ENCODE data around the gene SCG5. TPM values are rescaled to one million over a fixed set of nuclear protein-coding genes. Genes with fewer than 3 reads are reported as not detected.

Gene SCG5
- total and polyA plus RNA-seq, 2 donors (not counting 1 experiment from before 2014, with no cell fraction given): 0.18 TPM; not detected in 1

GRCh38 chr15:32704395-32704981 is 63.0 kb downstream of the SCG5 start:
- Mint-ChIP-seq H3K4me1 (no peaks in the 10 kb centered on the region), H3K27me3 (peaks cover 45% of the 10 kb centered on the region), H3K9me3 (ENCODE audit: insufficient read depth) (no peaks in the 10 kb centered on the region), H3K4me3 (no peak overlapping the region), H3K27ac (no peak overlapping the region)
- TF ChIP-seq EZH2 (IDR thresholded peaks at IDR 0.05; ENCODE audit: borderline replicate concordance, insufficient read depth, low read depth, low read length, poor library complexity, severe bottlenecking): no peak
- TF ChIP-seq CTCF (IDR thresholded peaks at IDR 0.05): no peak
- DNase-seq (no peak), ATAC-seq (ENCODE audit: low read depth) (no peak)
- Histone ChIP-seq H3K4me1 (ENCODE audit: control insufficient read depth in 2 of 2, insufficient read depth in 2 of 2, low read length in 2 of 2) (no peaks in the 10 kb centered on the region), H3K4me3 (ENCODE audit: control extremely low read depth in 1 of 5, extremely low read depth in 1 of 5, insufficient read depth in 1 of 5, low read depth in 2 of 5, low read length in 4 of 5) (no peak overlapping the region), H3K27me3 (replicated peaks in 1 of 4; ENCODE audit: control extremely low read depth in 1 of 4, control insufficient read depth in 3 of 4, insufficient read depth in 4 of 4, low read length in 3 of 4) (peaks cover 0 to 8% (median 7%) of the 10 kb centered on the region in 4 experiments), H3K4me2 (replicated peaks; ENCODE audit: low read depth, low read length, poor library complexity, severe bottlenecking) (no peak overlapping the region), H3K27ac (ENCODE audit: low read length in 2 of 2) (no peak overlapping the region), H3K9me3 (ENCODE audit: control extremely low read depth in 1 of 3, control insufficient read depth in 2 of 3, insufficient read depth in 1 of 3, low read length in 2 of 3) (no peaks in the 10 kb centered on the region), H4K20me1 (ENCODE audit: control insufficient read depth, insufficient read depth, low read length, poor library complexity, severe bottlenecking) (no peaks in the 10 kb centered on the region), H3K36me3 (replicated peaks in 1 of 2; ENCODE audit: control extremely low read depth in 1 of 2, control insufficient read depth in 1 of 2, extremely low read depth in 1 of 2, insufficient read depth in 2 of 2, low read length in 1 of 2) (no peaks in the 10 kb centered on the region), H3K9ac (ENCODE audit: low read length) (no peak overlapping the region), H3K79me2 (ENCODE audit: control insufficient read depth, insufficient read depth, low read length) (no peaks in the 10 kb centered on the region), H2AFZ (ENCODE audit: insufficient read depth, low read depth, low read length, poor library complexity, severe bottlenecking) (no peak overlapping the region)
- 87% methylated on average over 3 of the region's 8 CpGs for WGBS (ENCODE audit: insufficient coverage)
- intact Hi-C loops (cut with micrococcal nuclease): no loop called here
- CTCF ChIA-PET: interaction anchor here (1.3 to 1.6 kb wide), 3 partner anchors 38 to 290 kb away, joined by 3 to 4 read pairs (median 3); no protein-coding TSS in a partner anchor
- POLR2A ChIA-PET: no interaction called here

- Mint-ChIP-seq H3K27ac (no peak overlapping the region), H3K27me3 (peaks cover 49% of the 10 kb centered on the region), H3K4me3 (no peak overlapping the region), H3K4me1 (no peaks in the 10 kb centered on the region), H3K9me3 (ENCODE audit: insufficient read depth) (no peaks in the 10 kb centered on the region)
- no peak overlapping the region for H3K4me3 ChIP-seq (ENCODE audit: control extremely low read depth in 1 of 5, extremely low read depth in 1 of 5, insufficient read depth in 1 of 5, low read depth in 2 of 5, low read length in 4 of 5)
- H2AFZ ChIP-seq (ENCODE audit: insufficient read depth, low read depth, low read length, poor library complexity, severe bottlenecking): no peak overlapping the region
- no peaks in the 10 kb centered on the region for H4K20me1 ChIP-seq (ENCODE audit: control insufficient read depth, insufficient read depth, low read length, poor library complexity, severe bottlenecking)
- no peak overlapping the region for H3K27ac ChIP-seq (ENCODE audit: low read length in 2 of 2)
- peaks cover 0 to 8% (median 7%) of the 10 kb centered on the region in 4 experiments for H3K27me3 ChIP-seq (replicated peaks in 1 of 4; ENCODE audit: control extremely low read depth in 1 of 4, control insufficient read depth in 3 of 4, insufficient read depth in 4 of 4, low read length in 3 of 4)
- no peaks in the 10 kb centered on the region for H3K9me3 ChIP-seq (ENCODE audit: control extremely low read depth in 1 of 3, control insufficient read depth in 2 of 3, insufficient read depth in 1 of 3, low read length in 2 of 3)
- TF ChIP-seq EZH2 (IDR thresholded peaks at IDR 0.05; ENCODE audit: borderline replicate concordance, insufficient read depth, low read depth, low read length, poor library complexity, severe bottlenecking) (no peak), CTCF (IDR thresholded peaks at IDR 0.05) (no peak)
- H3K36me3 ChIP-seq (replicated peaks in 1 of 2; ENCODE audit: control extremely low read depth in 1 of 2, control insufficient read depth in 1 of 2, extremely low read depth in 1 of 2, insufficient read depth in 2 of 2, low read length in 1 of 2): no peaks in the 10 kb centered on the region
- no peak overlapping the region for H3K9ac ChIP-seq (ENCODE audit: low read length)
- WGBS (ENCODE audit: insufficient coverage): no CpG with 5 or more reads among the region's 2 CpGs
- intact Hi-C loops (cut with micrococcal nuclease): no loop called here
- CTCF ChIA-PET: interaction anchor here (1.3 to 1.6 kb wide), 3 partner anchors 39 to 289 kb away, joined by 3 to 4 read pairs (median 3); no protein-coding TSS in a partner anchor
- POLR2A ChIA-PET: no interaction called here
- no peaks in the 10 kb centered on the region for H3K79me2 ChIP-seq (ENCODE audit: control insufficient read depth, insufficient read depth, low read length)
- ATAC-seq (ENCODE audit: low read depth) (no peak), DNase-seq (no peak)
- H3K4me1 ChIP-seq (ENCODE audit: control insufficient read depth in 2 of 2, insufficient read depth in 2 of 2, low read length in 2 of 2): no peaks in the 10 kb centered on the region
- no peak overlapping the region for H3K4me2 ChIP-seq (replicated peaks; ENCODE audit: low read depth, low read length, poor library complexity, severe bottlenecking)
Measured at GRCh38 chr15:32705446-32705845, 63.9 kb downstream of the SCG5 start.
